Neural cell (in vitro differentiated cells): ENCODE results near the gene ADAMTS17.

ENCODE experiments used
- CTCF ChIP-seq: fragments of 450-650 bp; IDR thresholded peaks from 2 replicates; pipeline ENCODE4 v1.5.1; 2014; ENCODE audit warnings: antibody characterized with exemption, mild to moderate bottlenecking, moderate library complexity; ENCODE audit not compliant: poor library complexity, severe bottlenecking
- EP300 ChIP-seq: fragments of 450-650 bp; conservative IDR thresholded peaks from 2 replicates; pipeline ENCODE4 v1.6.1; 2014; ENCODE audit warnings: antibody characterized with exemption, mild to moderate bottlenecking, moderate library complexity; ENCODE audit not compliant: poor library complexity, severe bottlenecking
- EZH2 ChIP-seq: fragments of 200-600, 300-800 bp; shearing (Covaris generic), sonication (generic); IDR thresholded peaks from 2 replicates; pipeline ENCODE4 v1.6.1; 2014; ENCODE audit warnings: antibody characterized with exemption, low read length, borderline replicate concordance, mild to moderate bottlenecking; ENCODE audit not compliant: insufficient read depth, poor library complexity, severe bottlenecking
- MXI1 ChIP-seq: fragments of 450-650 bp; conservative IDR thresholded peaks from 2 replicates; pipeline ENCODE4 v1.6.1; 2014; ENCODE audit warnings: antibody characterized with exemption, mild to moderate bottlenecking; ENCODE audit not compliant: poor library complexity, severe bottlenecking
- POLR2AphosphoS5 ChIP-seq: IDR thresholded peaks from 2 replicates; pipeline ENCODE4 v1.6.1; 2012
- RAD21 ChIP-seq: fragments of 450-650 bp; conservative IDR thresholded peaks from 2 replicates; pipeline ENCODE4 v1.6.1; 2014; ENCODE audit warnings: antibody characterized with exemption, mild to moderate bottlenecking, moderate library complexity
- REST ChIP-seq: IDR thresholded peaks from 2 replicates; pipeline ENCODE4 v1.6.1; 2012; ENCODE audit warnings: borderline replicate concordance
- SMC3 ChIP-seq: fragments of 450-650 bp; conservative IDR thresholded peaks from 2 replicates; pipeline ENCODE4 v1.6.1; 2014; ENCODE audit warnings: antibody characterized with exemption, mild to moderate bottlenecking, moderate library complexity; ENCODE audit not compliant: poor library complexity
- TAF1 ChIP-seq: IDR thresholded peaks from 2 replicates; pipeline ENCODE4 v1.6.1; 2012; ENCODE audit warnings: low read depth

- no peak for TF ChIP-seq CTCF
- no peak for TF ChIP-seq TAF1
- TF ChIP-seq POLR2AphosphoS5: no peak
- TF ChIP-seq REST: no peak
- TF ChIP-seq RAD21: no peak
- TF ChIP-seq EZH2: no peak
- no peak for TF ChIP-seq EP300
- no peak for TF ChIP-seq MXI1
- TF ChIP-seq SMC3: no peak
These were observed 85.4 kb downstream of the ADAMTS17 start for GRCh38 chr15:100256101-100256969.
